A673 (cell line): Measurements from ENCODE around the gene GXYLT1. TPM values are rescaled to one million over a fixed set of nuclear protein-coding genes. Genes with fewer than 3 reads are reported as not detected.

Experiments
- BruUV-seq: library from RNA; stranded (reverse); fragments of 400-500 nt; replicated peaks from 2 replicates; lab custom pipeline; 2021; lab: Mats Ljungman, UMichigan
- CTCF ChIA-PET: fragments of 300-600 bp; sonication (Branson Sonifier 250); formaldehyde crosslinking; loops from one replicate; lab custom pipeline; 2022; ENCODE audit warnings: antibody characterized with exemption; lab: Charles Lee
- POLR2A ChIA-PET: fragments of 300-600 bp; sonication (Branson Sonifier 250); formaldehyde crosslinking; loops from one replicate; lab custom pipeline; 2022; ENCODE audit warnings: antibody characterized with exemption; ENCODE audit not compliant: low non-redundant PET; lab: Charles Lee
- DNase-seq: peaks from one replicate; pipeline ENCODE4 v3.0.0-alpha.2; 2015; ENCODE audit warnings: low spot score
- H3K27ac ChIP-seq: fragments of 200-600 bp; sonication (generic); 2 replicates; pipeline ENCODE4 v1.5.1; 2016; ENCODE audit warnings: mixed run types, low read depth, mild to moderate bottlenecking, mixed read lengths, antibody characterized with exemption, low read length; ENCODE audit not compliant: poor library complexity, severe bottlenecking
- H3K27me3 ChIP-seq: fragments of 200-600 bp; sonication (generic); replicated peaks from 2 replicates; pipeline ENCODE4 v1.6.1; 2017; ENCODE audit warnings: mixed run types, low read depth, mild to moderate bottlenecking, mixed read lengths, antibody characterized with exemption, low read length; ENCODE audit not compliant: insufficient read depth, poor library complexity
- H3K36me3 ChIP-seq: fragments of 200-600 bp; sonication (generic); 2 replicates; pipeline ENCODE4 v1.6.1; 2016; ENCODE audit warnings: mixed run types, mild to moderate bottlenecking, mixed read lengths, antibody characterized with exemption, low read length; ENCODE audit not compliant: insufficient read depth, poor library complexity, severe bottlenecking
- H3K4me1 ChIP-seq: fragments of 200-600 bp; sonication (generic); 2 replicates; pipeline ENCODE4 v1.6.1; 2017; ENCODE audit warnings: mixed run types, mild to moderate bottlenecking, mixed read lengths, antibody characterized with exemption, low read length; ENCODE audit not compliant: insufficient read depth, poor library complexity, severe bottlenecking
- H3K4me3 ChIP-seq: fragments of 200-600 bp; sonication (generic); 2 replicates; pipeline ENCODE4 v1.5.1; 2016; ENCODE audit warnings: low read depth, mixed run types, mild to moderate bottlenecking, mixed read lengths, low read length; ENCODE audit not compliant: poor library complexity, severe bottlenecking
- H3K9me3 ChIP-seq: fragments of 200-600 bp; sonication (generic); 2 replicates; pipeline ENCODE4 v1.6.1; 2016; ENCODE audit warnings: mixed run types, low read depth, mild to moderate bottlenecking, mixed read lengths, antibody characterized with exemption, low read length; ENCODE audit not compliant: poor library complexity, severe bottlenecking
- EZH2 ChIP-seq: fragments of 200-600 bp; sonication (generic); IDR thresholded peaks from 2 replicates; pipeline ENCODE4 v1.6.1; 2017; ENCODE audit warnings: borderline replicate concordance, low read depth, mild to moderate bottlenecking, mixed read lengths, antibody characterized with exemption, low read length; ENCODE audit not compliant: poor library complexity, severe bottlenecking
- intact Hi-C: fragments of 100-400 bp; cut with micrococcal nuclease; formaldehyde crosslinking; loops from one replicate; pipeline ENCODE4 v1.10.0; 2022; ENCODE audit not compliant: unreplicated experiment
- total RNA-seq: library from RNA; stranded (reverse); gene quantifications from 2 replicates; pipeline ENCODE4 v1.2.3, GENCODE V29; 2021
- TF ChIP-seq, protein P1 (sequence below): fragments of 300-800, 200-600 bp; sonication (generic); conservative IDR thresholded peaks from 2 replicates; pipeline ENCODE4 v1.5.1; 2017; ENCODE audit warnings: low read depth, mild to moderate bottlenecking, antibody characterized with exemption, low read length, moderate library complexity, mixed read lengths

The GXYLT1 gene
- total RNA-seq, 1 experiment from 2014 or later = 25.0 TPM

DNA sequence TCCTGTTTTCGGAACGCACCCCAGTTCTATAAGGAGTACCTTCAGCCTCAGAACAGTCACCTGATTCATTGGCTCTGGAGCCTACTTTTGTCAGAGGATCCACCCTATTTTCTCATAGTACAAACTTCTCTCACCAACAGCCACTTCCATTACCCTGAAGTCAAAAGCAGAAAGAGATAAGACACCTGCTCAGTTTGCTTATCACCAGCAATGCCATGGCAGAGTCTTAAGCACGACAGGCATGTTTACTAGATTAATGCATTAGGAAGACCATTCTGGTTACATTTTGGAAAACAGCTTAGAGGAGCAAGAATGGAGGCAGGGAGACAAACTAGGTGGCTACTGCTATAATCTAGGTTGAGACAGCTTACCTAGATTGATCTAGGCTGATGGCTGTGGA lies 67.7 kb downstream of the GXYLT1 start:
- ChIA-PET POLR2A (no interaction called here), CTCF (no interaction called here)
- no peak for DNase-seq
- H3K9me3 ChIP-seq = no peaks in the 10 kb centered on the region
- BruUV-seq = no TSS peak
- no peaks in the 10 kb centered on the region for H3K27me3 ChIP-seq
- no peak for TF ChIP-seq EZH2
- intact Hi-C loops = no loop called here
- no peaks in the 10 kb centered on the region for H3K36me3 ChIP-seq
- no peak overlapping the region for H3K4me3 ChIP-seq
- no peaks in the 10 kb centered on the region for H3K4me1 ChIP-seq
- H3K27ac ChIP-seq = no peak overlapping the region

DNA sequence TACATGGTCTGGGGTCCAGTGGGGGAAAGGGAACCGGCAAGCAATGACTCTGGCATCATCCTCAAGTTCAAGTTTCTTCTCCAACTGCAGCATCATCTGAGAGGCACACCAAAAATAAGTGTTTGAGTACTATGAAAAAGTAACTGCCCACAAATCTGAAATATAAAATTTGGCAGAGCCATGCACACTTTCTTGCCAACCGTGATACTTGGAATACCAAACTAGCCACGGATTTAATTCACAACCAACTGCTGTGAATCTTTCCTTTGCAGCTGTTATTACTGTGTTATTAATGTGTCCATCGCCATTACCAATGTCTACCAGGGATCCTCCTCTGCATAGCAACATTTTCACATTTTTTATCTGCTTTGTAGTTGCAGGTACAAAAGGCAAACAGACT lies 74.6 kb downstream of the GXYLT1 start:
- intact Hi-C loops = no loop called here
- Histone ChIP-seq H3K9me3 (no peaks in the 10 kb centered on the region), H3K27ac (no peak overlapping the region), H3K4me3 (no peak overlapping the region), H3K4me1 (no peaks in the 10 kb centered on the region), H3K36me3 (no peaks in the 10 kb centered on the region), H3K27me3 (no peaks in the 10 kb centered on the region)
- ChIA-PET CTCF (no interaction called here), POLR2A (interaction anchor here (0.5 kb wide), 1 partner anchor 114 kb away, joined by 3 read pairs; no protein-coding TSS in a partner anchor)
- DNase-seq = no peak
- no TSS peak for BruUV-seq
- no peak for TF ChIP-seq EZH2
- TF ChIP-seq, protein P1, sequence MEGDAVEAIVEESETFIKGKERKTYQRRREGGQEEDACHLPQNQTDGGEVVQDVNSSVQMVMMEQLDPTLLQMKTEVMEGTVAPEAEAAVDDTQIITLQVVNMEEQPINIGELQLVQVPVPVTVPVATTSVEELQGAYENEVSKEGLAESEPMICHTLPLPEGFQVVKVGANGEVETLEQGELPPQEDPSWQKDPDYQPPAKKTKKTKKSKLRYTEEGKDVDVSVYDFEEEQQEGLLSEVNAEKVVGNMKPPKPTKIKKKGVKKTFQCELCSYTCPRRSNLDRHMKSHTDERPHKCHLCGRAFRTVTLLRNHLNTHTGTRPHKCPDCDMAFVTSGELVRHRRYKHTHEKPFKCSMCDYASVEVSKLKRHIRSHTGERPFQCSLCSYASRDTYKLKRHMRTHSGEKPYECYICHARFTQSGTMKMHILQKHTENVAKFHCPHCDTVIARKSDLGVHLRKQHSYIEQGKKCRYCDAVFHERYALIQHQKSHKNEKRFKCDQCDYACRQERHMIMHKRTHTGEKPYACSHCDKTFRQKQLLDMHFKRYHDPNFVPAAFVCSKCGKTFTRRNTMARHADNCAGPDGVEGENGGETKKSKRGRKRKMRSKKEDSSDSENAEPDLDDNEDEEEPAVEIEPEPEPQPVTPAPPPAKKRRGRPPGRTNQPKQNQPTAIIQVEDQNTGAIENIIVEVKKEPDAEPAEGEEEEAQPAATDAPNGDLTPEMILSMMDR = no peak

- CTCF ChIA-PET = interaction anchor here (0.5 kb wide), 1 partner anchor 24 kb away, joined by 3 read pairs; no protein-coding TSS in a partner anchor
- intact Hi-C loops = no loop called here
- BruUV-seq = no TSS peak
- no peak for DNase-seq
- TF ChIP-seq, protein P1 = no peak
- no peak for TF ChIP-seq EZH2
- POLR2A ChIA-PET = no interaction called here
- H3K4me1 ChIP-seq = no peaks in the 10 kb centered on the region
- H3K36me3 ChIP-seq = no peaks in the 10 kb centered on the region
- no peaks in the 10 kb centered on the region for H3K9me3 ChIP-seq
- no peaks in the 10 kb centered on the region for H3K27me3 ChIP-seq
- H3K27ac ChIP-seq = no peak overlapping the region
- no peak overlapping the region for H3K4me3 ChIP-seq
Measured at GRCh38 chr12:42059127-42059526, 85.5 kb downstream of the GXYLT1 start.

- ChIA-PET CTCF (no interaction called here), POLR2A (no interaction called here)
- H3K4me3 ChIP-seq = no peak overlapping the region
Measured at GRCh38 chr12:42056130-42056529, 88.5 kb downstream of the GXYLT1 start.

More at GRCh38 chr12:42056130-42056529, 88.5 kb downstream of the GXYLT1 start:
- Histone ChIP-seq H3K9me3 (no peaks in the 10 kb centered on the region), H3K27ac (no peak overlapping the region), H3K4me1 (no peaks in the 10 kb centered on the region), H3K27me3 (no peaks in the 10 kb centered on the region), H3K36me3 (no peaks in the 10 kb centered on the region)
- no peak for DNase-seq
- TF ChIP-seq, protein P1 = no peak
- TF ChIP-seq EZH2 = no peak
- intact Hi-C loops = no loop called here
- no TSS peak for BruUV-seq
